OCI-M2 (cell line): ENCODE results near the gene SLC8A2.
A peak's percentile ranks its signal among the peaks of the same experiment; 100 is the strongest.
"Not testable (repeated sequence)": the region's sequence is repeated elsewhere in the genome, so short reads cannot be mapped to it uniquely, and the experiment has no call there.

Source experiments
- DNase-seq: peaks from one replicate; lab custom pipeline; 2025; ENCODE audit not compliant: unreplicated experiment; lab: John Stamatoyannopoulos, UW

SLC8A2 gene

GRCh38 chr19:47414469-47414868, 57.2 kb downstream of the SLC8A2 start:
- no peak for DNase-seq

- DNase-seq = no peak
Measured at GRCh38 chr19:47413941-47414340, 57.8 kb downstream of the SLC8A2 start.

- not testable (repeated sequence) for DNase-seq
Measured at GRCh38 chr19:47411696-47412095, 60.0 kb downstream of the SLC8A2 start.

GRCh38 chr19:47411101-47411500, 60.6 kb downstream of the SLC8A2 start:
- DNase-seq = no peak

- no peak for DNase-seq
Measured at GRCh38 chr19:47408156-47408938, 63.3 kb downstream of the SLC8A2 start.

- DNase-seq = no peak
Measured at GRCh38 chr19:47407417-47407774, 64.3 kb downstream of the SLC8A2 start.

GRCh38 chr19:47406711-47407416, 64.8 kb downstream of the SLC8A2 start:
- DNase-seq = no peak

GRCh38 chr19:47405854-47406417, 65.8 kb downstream of the SLC8A2 start:
- DNase-seq = no peak

- DNase-seq = no peak
Measured at GRCh38 chr19:47405197-47405550, 66.5 kb downstream of the SLC8A2 start.

- DNase-seq = no peak
Measured at GRCh38 chr19:47404334-47405196, 67.1 kb downstream of the SLC8A2 start.

- DNase-seq = no peak
Measured at GRCh38 chr19:47402504-47402903, 69.2 kb downstream of the SLC8A2 start.

GRCh38 chr19:47398707-47399597, 72.7 kb downstream of the SLC8A2 start:
- no peak for DNase-seq

- DNase-seq = peak; percentile 41
Measured at GRCh38 chr19:47391510-47392223, 80.0 kb downstream of the SLC8A2 start.

GRCh38 chr19:47390533-47391488, 80.9 kb downstream of the SLC8A2 start:
- no peak for DNase-seq

GRCh38 chr19:47389150-47389556, 82.5 kb downstream of the SLC8A2 start:
- DNase-seq = no peak

- not testable (repeated sequence) for DNase-seq
Measured at GRCh38 chr19:47388721-47389120, 83.0 kb downstream of the SLC8A2 start.

GRCh38 chr19:47387623-47388022, 84.1 kb downstream of the SLC8A2 start:
- not testable (repeated sequence) for DNase-seq

GRCh38 chr19:47386582-47386981, 85.1 kb downstream of the SLC8A2 start:
- DNase-seq = not testable (repeated sequence)
